D721Med (cell line): ENCODE results near the gene NLGN2.

ENCODE experiments used
- DNase-seq: peaks from one replicate; pipeline ENCODE4 v3.0.0; 2011; ENCODE audit warnings: low spot score; ENCODE audit not compliant: insufficient read length
- FAIRE-seq: peaks from 2 replicates; lab custom pipeline; 2011; peaks lifted over from hg19 to GRCh38; lab: Jason Lieb, UNC
- TF ChIP-seq, protein P1 (sequence below): IDR thresholded peaks from 2 replicates; pipeline ENCODE4 v1.5.1; 2012; ENCODE audit warnings: mild to moderate bottlenecking, control low read depth; ENCODE audit not compliant: insufficient read depth; ENCODE audit errors: missing control alignments

The NLGN2 gene

DNA sequence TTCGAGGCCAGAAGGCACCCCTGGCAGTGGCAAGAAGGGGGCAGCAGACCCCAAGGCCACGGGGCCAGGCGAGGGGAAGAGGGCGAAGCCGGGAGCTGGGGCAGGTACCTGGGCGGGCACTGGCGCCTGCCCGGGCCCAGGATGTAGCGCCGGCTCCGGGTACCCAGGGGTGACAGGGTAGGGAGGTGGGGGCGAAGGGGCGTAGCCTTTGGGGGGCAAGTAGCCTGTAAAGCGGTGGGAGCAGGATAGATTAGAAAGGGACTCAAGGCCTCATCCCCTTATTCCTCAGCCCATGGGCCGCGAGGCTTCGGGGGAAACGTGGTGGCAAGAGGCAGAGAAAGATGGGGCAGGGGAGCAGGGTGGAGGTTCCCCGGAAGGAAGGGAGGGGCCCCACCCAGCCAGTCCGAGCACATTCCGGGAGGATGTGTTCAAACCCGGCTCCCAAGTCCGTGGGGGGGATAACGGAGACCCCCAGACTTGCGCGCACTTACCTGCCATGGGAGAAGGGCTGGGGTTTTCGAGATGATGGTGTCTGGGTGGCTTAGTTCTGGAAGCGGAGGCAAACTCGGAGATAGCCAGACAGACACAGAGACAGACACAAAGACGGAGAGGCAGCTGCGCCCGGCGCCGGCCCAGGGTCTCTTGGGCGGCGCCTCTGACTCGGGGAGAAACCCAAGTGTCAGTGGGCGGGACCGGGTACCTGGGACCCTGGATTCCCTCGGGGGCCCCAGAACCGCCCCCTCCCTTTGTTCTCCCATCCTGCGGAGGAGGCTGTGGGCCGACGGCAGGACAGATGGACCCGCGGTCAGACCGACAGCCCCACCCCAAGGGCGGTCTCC, 13.8 kb upstream of the NLGN2 start:
- FAIRE-seq (no peak), DNase-seq (peak; percentile 72)
- TF ChIP-seq, protein P1, sequence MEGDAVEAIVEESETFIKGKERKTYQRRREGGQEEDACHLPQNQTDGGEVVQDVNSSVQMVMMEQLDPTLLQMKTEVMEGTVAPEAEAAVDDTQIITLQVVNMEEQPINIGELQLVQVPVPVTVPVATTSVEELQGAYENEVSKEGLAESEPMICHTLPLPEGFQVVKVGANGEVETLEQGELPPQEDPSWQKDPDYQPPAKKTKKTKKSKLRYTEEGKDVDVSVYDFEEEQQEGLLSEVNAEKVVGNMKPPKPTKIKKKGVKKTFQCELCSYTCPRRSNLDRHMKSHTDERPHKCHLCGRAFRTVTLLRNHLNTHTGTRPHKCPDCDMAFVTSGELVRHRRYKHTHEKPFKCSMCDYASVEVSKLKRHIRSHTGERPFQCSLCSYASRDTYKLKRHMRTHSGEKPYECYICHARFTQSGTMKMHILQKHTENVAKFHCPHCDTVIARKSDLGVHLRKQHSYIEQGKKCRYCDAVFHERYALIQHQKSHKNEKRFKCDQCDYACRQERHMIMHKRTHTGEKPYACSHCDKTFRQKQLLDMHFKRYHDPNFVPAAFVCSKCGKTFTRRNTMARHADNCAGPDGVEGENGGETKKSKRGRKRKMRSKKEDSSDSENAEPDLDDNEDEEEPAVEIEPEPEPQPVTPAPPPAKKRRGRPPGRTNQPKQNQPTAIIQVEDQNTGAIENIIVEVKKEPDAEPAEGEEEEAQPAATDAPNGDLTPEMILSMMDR: no peak

DNA sequence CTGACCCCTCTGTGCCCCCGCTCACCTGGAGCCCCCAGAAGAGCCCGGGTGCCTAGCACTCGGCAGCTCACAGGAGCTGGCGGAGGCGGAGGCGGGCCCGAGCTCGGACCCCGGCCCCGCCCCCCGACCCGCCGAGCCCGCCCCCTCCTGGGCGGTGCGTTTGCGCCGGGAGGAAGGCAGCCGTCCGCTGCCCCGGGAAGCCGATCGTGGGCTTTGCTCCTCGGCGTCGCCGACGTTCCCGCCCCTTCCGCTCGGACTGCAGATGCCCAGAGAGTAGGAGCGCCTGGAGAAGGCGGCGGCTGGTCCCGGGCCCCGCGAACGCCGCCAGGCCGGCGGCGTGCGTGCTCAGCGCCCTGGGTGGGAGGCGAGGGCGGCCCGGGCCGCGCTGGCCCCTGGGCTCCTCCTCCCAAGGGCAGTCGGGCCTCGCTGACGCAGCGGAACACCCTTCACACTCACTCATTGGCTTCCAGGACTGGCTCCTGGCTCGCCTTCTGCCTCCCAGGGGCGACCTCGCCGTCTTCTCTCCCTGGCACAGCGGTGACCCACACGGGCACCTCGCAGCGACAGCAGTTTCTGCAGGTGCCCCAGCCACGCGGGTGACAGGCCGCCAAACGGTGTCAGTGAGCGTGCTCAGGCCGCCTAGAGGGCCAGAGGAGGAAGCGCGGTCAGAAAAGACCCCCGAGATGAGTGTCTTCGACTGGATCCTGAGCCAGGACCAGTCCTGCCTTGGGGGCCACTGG, 13.0 kb upstream of the NLGN2 start, which contains the start of gene PLSCR3:
PLSCR3 (minus strand) TSS at position 74 of the 740 bp plus-strand sequence. CDS start 415 bp downstream, outside the sequence.
- TF ChIP-seq, protein P1: no peak
- DNase-seq (peak; percentile 97), FAIRE-seq (no peak)

DNA sequence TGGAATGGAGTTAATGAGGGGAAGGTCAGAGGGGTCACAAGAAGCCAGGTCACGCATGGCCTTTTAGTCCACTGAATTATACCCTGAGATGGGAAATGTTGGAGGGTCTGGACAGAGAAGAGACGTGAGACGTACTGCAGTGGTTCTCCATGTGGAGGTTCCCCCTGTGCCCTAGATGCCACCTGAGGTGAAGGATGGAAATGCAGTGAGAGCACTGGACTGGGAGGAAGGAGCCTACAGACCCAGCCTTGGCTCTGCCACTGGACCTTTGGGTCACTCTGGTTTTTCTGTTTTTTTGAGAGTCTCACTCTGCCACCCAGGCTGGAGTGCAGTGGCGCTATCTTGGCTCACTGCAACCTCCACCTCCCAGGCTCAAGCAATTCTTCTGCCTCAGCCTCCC, 11.5 kb upstream of the NLGN2 start:
- FAIRE-seq (no peak), DNase-seq (no peak)
- TF ChIP-seq, protein P1: no peak

DNA sequence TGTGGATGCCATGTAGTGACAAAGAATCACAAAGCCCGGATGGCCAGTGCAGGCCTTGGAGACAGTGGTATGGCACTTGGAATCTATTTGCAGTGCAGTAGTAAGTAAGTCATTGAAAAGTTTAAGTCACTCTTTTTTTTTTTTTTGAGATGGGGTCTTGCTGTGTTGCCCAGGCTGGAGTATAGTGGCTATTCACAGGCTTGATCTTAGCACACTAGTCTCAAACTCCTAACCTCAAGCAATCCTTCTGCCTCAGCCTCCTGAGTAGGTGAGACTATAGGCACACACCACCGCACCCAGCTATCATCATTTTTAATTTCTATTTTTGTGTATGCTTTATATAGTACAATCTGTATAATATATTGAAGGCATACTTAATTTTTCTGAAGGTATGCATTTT, 9.0 kb upstream of the NLGN2 start:
- DNase-seq (no peak), FAIRE-seq (no peak)
- TF ChIP-seq, protein P1: no peak

DNA sequence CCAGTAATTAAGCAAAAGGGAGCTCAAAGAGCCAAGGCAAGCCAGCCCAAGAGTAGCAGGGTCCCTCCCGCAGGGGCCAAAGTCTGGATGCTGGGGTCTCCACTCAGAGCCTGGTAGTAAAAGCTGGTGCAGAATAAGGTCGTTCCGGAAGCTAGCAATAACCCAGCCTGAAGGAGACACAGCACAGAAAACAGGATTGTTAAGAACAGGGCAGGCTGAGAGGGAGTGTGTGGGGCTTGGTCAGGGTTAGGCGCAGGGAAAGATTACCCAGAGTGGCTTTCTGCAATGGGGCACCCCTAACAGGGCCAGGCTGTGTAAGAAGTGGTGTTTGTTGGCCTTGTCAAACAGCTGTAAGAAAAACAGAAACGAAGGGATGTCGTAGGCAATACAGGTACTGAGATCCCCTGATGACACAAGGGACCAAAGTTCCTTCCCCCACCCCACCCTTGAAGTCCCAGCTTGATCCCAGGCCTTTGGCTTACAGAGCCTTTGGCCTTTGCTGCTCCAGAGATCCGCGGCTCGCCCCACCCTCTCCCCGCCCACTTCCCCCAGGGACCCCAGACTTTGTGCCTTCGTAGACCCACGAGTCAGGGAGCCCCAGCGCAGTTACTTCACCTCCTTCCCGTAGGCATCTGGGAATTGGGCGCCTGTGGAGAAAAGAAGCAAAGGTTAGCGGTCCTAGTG, 4.5 kb upstream of the NLGN2 start:
- TF ChIP-seq, protein P1: no peak
- DNase-seq (no peak), FAIRE-seq (no peak)

DNA sequence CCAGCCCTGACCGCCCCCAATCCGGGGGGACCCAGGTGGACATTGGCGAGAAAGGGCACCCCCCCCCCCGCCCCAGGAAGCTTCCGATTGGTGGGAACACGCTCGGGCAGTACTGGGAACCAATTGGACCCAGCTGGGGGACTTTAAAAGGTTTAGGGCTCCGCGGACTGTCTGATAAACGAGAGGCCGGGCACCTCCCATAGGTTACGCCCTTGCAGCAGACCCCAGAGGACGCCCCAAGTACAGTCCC, 4.0 kb upstream of the NLGN2 start:
- TF ChIP-seq, protein P1: no peak
- DNase-seq (no peak), FAIRE-seq (no peak)
